ENCODE measurements around the gene RPL35. TPM values are rescaled to one million over a fixed set of nuclear protein-coding genes. Genes with fewer than 3 reads are reported as not detected.

The RPL35 gene
- total RNA-seq, 2 donors from 2014 or later = 890 to 1,374 TPM

- Histone ChIP-seq H3K9me3 (no peaks in the 10 kb centered on the region), H3K4me1 (no peaks in the 10 kb centered on the region)
- no peak for DNase-seq
Measured at GRCh38 chr9:124812441-124812876, 49.3 kb downstream of the RPL35 start.

GRCh38 chr9:124810663-124811355 is 50.9 kb downstream of the RPL35 start:
- no peaks in the 10 kb centered on the region for H3K27me3 ChIP-seq
- intact Hi-C loops (cut with DNase I) = no loop called here
- DNase-seq = no peak
- peak overlapping the region; percentile 22 for H3K27ac ChIP-seq
- H3K9ac ChIP-seq (ENCODE audit: low read depth in 2 of 2, low read length in 2 of 2) = no peak overlapping the region
- TF ChIP-seq CTCF (IDR thresholded peaks at IDR 0.05) = no peak
- no peaks in the 10 kb centered on the region for H3K4me1 ChIP-seq
- H3K36me3 ChIP-seq = no peaks in the 10 kb centered on the region
- no peak overlapping the region for H3K4me3 ChIP-seq
- H3K9me3 ChIP-seq = no peaks in the 10 kb centered on the region

More at GRCh38 chr9:124812441-124812876, 49.3 kb downstream of the RPL35 start:
- no peak overlapping the region for H3K4me3 ChIP-seq
- no peak overlapping the region for H3K9ac ChIP-seq (ENCODE audit: low read depth in 2 of 2, low read length in 2 of 2)
- no peaks in the 10 kb centered on the region for H3K27me3 ChIP-seq
- intact Hi-C loops (cut with DNase I) = no loop called here
- no peaks in the 10 kb centered on the region for H3K36me3 ChIP-seq
- H3K27ac ChIP-seq = no peak overlapping the region
- TF ChIP-seq CTCF (IDR thresholded peaks at IDR 0.05) = no peak

GRCh38 chr9:124809741-124810500 is 51.8 kb downstream of the RPL35 start:
- Histone ChIP-seq H3K4me3 (no peak overlapping the region), H3K4me1 (no peaks in the 10 kb centered on the region), H3K27ac (no peak overlapping the region), H3K27me3 (no peaks in the 10 kb centered on the region), H3K9ac (ENCODE audit: low read depth in 2 of 2, low read length in 2 of 2) (no peak overlapping the region), H3K36me3 (no peaks in the 10 kb centered on the region), H3K9me3 (no peaks in the 10 kb centered on the region)
- no peak for TF ChIP-seq CTCF (IDR thresholded peaks at IDR 0.05)
- DNase-seq = no peak
- intact Hi-C loops (cut with DNase I) = no loop called here

GRCh38 chr9:124809211-124809610 is 52.5 kb downstream of the RPL35 start:
- Histone ChIP-seq H3K9me3 (no peaks in the 10 kb centered on the region), H3K27me3 (no peaks in the 10 kb centered on the region), H3K36me3 (no peaks in the 10 kb centered on the region), H3K27ac (no peak overlapping the region), H3K4me1 (no peaks in the 10 kb centered on the region), H3K9ac (ENCODE audit: low read depth in 2 of 2, low read length in 2 of 2) (no peak overlapping the region), H3K4me3 (no peak overlapping the region)
- no peak for TF ChIP-seq CTCF (IDR thresholded peaks at IDR 0.05)
- intact Hi-C loops (cut with DNase I) = no loop called here
- DNase-seq = no peak

GRCh38 chr9:124808246-124808956 is 53.4 kb downstream of the RPL35 start:
- Histone ChIP-seq H3K9me3 (no peaks in the 10 kb centered on the region), H3K9ac (ENCODE audit: low read depth in 2 of 2, low read length in 2 of 2) (no peak overlapping the region), H3K36me3 (no peaks in the 10 kb centered on the region), H3K27me3 (no peaks in the 10 kb centered on the region), H3K27ac (no peak overlapping the region), H3K4me3 (no peak overlapping the region), H3K4me1 (no peaks in the 10 kb centered on the region)
- intact Hi-C loops (cut with DNase I) = no loop called here
- TF ChIP-seq CTCF (IDR thresholded peaks at IDR 0.05) = no peak
- no peak for DNase-seq

Other genes with a start within 250 kb of the RPL35 start
- 1 to 10 TPM; 4.8 to 4.9 TPM for gene NR6A1, start 90.6 kb downstream of the RPL35 start, total RNA-seq
- 10 to 100 TPM in 1 of 2 donors, 1 to 10 TPM in 1; 2.9 to 12.1 TPM for gene OLFML2A, start 84.8 kb downstream of the RPL35 start, total RNA-seq
- not detected for gene WDR38, start 8.5 kb downstream of the RPL35 start, total RNA-seq
- 10 to 100 TPM; 50.0 to 61.5 TPM for gene ARPC5L, start 173 bp upstream of the RPL35 start, total RNA-seq
- 10 to 100 TPM; 19.1 to 23.2 TPM for gene GOLGA1, start 79.1 kb upstream of the RPL35 start, total RNA-seq